HG03442 (cell line): ENCODE results near the gene APOBEC3A.
"Not testable (repeated sequence)": the region's sequence is repeated elsewhere in the genome, so short reads cannot be mapped to it uniquely, and the experiment has no call there.

Source experiments
- ATAC-seq: cut with Tn5 transposase; IDR thresholded peaks from one replicate; pipeline ENCODE4 v1.9.1; 2021; ENCODE audit warnings: mild to moderate bottlenecking, moderate library complexity; ENCODE audit not compliant: unreplicated experiment

The APOBEC3A gene

DNA sequence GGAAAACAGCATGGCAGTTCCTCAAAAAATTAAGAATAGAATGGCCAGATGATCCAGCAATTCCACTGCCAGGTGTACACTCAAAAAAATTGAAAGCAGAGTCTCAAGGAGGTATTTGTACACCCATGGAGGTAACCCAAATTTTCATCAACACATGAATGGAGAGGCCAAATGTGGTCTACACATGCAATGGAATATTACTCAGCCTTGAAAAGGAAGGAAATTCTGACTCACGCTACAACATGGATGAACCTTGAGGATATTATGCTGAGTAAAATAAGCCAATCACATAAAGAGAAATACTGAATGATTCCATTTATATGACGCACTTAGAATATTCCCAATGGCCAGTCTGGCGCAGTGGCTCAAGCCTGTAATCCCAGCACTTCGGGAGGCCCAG lies 19.9 kb downstream of the APOBEC3A start:
- ATAC-seq = not testable (repeated sequence)

DNA sequence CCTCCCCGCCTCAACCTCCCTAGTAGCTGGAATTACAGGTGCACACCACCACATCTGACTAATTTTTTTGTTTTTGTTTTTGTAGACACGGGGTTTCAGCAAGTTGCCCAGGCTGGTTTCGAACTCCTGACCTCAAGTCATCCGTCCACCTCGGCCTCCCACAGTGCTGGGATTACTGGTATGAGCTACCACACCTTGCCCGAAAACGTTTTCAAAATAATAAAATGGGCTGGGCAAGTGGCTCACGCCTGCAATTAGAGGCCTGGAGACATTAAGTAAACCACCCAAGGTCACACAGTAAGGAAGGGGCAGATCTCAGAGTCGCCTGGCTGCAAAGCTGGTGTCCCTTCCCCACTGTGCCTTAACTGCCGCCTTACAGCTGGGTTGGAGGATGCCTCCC lies 23.2 kb downstream of the APOBEC3A start:
- not testable (repeated sequence) for ATAC-seq

DNA sequence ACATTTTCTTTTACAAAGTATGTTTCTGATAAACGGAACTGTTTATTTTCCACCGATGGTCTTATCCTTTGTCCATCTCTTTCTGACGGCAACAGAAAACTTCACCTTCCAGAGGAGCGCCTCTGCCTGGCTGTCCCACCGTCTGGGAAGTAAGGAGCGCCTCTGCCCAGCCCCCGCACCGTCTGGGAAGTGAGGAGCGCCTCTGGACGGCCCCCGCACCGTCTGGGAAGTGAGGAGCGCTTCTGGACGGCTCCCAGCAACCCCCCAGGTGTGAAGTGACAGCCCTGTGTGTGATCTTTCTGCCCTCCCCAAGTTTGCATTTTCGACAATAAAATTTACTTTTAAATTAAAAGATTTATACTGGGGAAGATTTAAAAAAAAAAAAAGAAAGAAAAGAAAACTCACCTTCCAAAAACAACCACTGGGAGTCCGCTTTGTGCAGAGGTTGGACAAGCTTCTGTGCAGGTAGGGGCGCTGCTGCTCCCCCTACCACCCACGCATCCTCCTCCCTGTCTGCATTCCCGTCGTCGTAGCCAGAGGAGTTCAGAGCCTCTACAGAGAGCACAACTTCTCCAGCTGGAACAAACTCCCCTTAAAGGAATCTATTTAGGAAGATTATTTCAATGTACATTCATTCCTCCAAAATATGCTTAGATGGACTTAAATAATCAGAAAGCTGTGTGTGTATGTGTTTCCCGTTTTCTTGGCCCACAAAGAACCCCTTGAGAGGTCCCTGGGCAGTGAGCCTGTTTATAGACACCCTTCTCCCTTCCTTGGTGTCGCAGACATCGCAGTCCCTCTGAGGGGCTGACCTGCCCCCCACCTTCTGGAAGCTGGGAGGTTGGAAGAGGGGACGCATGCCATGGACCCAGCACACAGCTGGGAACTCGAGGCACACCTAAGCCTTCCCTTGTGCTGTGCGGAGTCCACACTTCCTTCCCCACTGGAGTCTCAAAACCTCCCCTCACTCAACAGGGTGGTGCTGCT lies 23.9 kb downstream of the APOBEC3A start:
- ATAC-seq = no peak

DNA sequence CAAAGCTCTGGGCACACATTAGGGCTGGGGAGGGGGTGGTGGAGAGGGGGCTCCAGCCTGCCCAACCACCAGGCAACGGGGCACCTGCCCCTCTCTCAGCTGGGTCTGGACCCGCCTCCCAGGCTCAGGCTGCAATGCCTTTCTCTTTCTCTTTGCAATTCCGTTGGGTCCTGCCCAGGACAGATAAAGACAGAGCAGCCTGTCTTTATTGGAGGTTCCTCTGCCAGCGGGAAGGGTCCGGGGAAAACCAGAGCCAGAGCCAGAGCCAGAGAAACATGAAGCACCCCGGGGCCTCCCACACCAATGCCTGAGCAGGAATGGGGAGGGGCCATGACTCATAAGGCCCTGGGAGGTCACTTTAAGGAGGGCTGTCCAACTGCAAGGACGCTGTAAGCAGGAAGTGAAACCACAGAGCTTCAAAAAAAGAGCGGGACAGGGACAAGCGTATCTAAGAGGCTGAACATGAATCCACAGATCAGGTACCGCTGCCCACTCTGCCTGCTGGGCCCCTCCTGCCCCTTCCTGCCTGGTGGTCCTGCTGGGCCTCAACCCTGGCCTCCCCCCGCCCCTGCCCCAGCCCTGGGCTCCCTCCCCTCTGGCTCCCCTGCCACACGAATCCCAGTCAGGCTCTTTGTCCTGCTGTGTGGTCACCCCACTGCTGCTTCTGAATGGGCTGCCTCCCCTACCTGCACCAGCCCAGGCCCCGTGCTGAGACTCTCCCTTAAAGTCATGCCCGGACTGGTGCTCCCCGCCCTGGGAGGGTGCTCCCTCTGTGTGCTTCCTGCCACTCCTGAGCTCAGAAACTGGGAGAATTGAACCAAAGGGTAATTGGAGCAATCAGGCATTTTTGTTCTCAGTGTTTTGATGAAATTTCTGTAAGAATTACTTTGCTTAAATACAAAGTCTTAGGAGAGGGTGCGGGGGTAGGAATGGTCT lies 24.9 kb downstream of the APOBEC3A start, which contains the start of gene APOBEC3B:
Gene APOBEC3B, plus strand, starts transcription at position 356 of the 936 bp plus-strand sequence. Its CDS starts 107 bp downstream, at position 463.
- ATAC-seq = peak; percentile 38

DNA sequence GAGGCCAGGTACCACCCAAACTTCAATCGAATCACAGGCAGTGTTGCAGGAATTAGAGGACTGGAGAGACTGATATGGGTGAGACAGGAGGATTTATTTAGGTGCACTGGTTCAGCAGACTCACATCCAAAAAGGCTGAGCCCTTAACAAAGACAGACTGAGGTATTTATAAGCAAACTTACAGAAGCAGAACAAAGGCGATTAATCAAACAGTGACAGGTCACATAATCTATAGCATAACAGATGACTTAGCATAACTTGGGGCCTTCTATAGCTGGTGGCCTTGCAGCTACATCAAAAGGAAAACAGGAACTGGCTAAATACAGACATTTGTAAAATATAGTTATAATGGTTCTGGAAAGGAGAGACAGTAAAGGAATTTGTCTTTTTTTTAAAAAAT lies 26.8 kb downstream of the APOBEC3A start:
- no peak for ATAC-seq

DNA sequence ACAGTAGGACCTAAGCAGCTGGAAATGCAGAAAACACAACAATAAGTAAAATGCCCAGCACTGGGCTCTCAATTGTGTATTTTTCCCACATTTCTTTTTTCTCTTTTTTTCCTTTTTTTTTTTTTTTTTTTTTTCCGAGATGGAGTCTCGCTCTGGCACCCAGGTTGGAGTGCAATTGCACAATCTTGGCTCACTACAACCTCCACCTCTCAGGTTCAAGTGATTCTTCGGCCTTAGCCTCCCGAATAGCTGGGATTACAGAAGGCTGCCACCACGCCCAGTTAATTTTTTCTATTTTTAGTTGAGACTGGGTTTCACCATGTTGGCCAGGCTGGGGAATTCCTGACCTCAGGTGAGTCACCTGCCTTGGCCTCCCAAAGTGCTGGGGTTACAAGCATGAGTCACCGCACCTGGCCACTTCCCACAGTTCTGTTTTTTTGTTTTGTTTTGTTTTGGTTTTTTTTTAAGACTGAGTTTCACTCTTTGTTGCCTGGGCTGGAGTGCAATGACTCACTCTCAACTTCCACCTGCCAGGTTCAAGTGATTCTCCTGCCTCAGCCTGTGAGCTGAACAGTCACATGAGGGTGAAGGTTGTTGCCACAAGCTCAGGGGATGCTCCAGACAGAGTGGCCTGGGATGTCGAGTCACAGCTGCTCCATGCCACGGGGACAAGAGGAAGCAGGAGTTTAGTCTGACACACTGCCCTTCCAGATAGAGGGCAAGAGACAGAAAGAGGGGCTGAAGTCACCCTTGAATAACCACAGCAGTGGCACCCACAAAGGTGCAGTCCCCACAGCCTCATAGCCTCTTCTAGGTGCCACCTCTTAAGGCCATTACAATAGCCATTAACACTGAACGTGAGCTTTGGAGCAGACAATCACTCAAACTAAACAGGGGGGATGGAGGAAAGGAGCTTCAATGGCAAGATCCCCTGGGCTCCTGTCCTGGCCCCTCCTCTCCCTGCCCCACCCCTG lies 27.7 kb downstream of the APOBEC3A start:
- ATAC-seq = peak; percentile 64

DNA sequence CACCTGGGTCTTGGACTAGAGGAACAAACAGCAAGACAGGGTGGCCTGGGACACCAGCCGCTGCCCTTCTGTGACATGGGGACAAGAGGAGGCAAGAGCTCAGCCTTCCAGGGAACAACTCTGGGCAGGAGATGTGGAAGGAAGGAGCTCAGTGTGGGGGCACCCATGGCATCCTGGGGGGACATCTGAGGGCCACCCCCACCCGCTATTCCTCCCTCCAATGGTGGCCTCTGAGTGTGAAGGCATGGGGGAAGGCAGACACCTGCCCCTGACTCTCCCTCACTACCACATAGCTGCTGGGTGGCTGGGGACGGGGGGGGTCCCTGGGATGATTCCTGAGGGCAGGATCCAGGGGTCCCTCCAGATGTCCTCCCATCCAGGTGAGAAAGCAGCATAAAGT lies 29.2 kb downstream of the APOBEC3A start:
- ATAC-seq = no peak

DNA sequence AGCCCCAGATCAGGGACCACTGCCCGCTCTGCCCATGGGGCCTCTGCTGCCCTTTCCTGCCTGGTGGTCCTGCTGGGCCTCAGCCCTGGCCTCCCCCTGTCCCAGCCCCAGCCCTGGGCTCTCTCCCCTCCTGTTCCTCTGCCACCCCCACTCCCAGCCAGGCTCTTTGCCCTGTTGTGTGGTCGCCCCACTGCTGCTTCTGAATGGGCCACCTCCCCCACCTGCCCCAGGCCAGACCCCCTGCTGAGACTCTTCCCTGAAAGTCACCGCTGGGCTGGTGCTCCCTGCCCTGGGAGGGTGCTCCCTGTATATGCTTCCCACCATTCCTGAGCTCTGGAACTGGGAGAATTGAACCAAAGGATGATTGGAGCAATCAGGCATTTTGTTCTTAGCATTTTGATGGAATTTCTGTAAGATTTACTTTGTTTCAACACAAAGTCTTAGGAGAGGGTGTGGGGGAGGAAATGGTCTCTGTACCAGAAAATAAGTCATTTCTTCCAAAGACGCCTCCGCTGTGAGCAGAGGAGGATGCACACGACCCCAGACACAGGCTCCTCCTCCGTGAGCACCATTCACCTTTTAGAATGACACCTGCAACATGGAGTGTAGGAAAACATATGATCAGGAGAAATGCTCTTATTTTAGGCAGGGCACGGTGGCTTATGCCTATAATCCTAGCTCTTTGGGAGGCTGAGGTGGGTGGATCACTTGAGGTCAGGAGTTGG lies 29.9 kb downstream of the APOBEC3A start:
- no peak for ATAC-seq

DNA sequence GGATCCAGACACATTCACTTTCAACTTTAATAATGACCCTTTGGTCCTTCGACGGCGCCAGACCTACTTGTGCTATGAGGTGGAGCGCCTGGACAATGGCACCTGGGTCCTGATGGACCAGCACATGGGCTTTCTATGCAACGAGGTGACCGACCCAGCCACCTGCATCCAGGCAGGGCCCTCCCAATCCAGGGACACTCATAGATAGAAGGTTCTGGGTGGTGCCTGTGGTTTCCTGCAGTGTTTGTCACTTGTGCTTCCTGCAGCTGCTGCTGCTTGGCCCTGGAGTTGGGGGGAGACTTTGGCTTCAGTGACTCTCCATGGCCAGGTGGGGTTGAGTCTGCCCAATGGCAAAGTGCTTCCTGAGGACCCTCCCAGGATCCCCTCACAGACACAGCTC lies 32.1 kb downstream of the APOBEC3A start:
- ATAC-seq = no peak

DNA sequence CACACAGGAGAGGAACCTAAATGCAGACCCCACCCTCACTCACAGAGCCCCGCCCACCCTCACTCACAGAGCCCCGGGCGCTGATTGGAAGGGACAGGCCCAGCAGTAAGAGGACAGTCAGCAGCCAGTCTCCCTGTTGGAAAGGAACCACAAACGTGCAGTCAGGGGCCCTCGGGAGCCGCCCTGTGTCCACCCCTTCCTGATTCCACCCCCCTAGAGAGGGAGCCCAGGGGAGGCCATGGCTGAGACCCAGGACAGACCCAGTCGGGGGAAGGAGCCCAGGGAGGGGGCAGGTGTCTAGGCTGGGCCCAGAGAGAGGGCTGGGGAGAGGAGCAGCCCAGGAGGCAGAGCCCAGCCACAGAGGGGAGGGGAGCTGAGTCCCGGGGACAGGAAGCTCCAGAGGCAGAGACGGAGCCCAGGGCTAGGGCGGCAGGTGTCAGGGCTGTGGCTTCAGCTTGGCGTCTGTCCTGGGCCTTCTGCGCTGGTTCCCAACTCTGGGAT lies 35.5 kb downstream of the APOBEC3A start:
- ATAC-seq = not testable (repeated sequence)

DNA sequence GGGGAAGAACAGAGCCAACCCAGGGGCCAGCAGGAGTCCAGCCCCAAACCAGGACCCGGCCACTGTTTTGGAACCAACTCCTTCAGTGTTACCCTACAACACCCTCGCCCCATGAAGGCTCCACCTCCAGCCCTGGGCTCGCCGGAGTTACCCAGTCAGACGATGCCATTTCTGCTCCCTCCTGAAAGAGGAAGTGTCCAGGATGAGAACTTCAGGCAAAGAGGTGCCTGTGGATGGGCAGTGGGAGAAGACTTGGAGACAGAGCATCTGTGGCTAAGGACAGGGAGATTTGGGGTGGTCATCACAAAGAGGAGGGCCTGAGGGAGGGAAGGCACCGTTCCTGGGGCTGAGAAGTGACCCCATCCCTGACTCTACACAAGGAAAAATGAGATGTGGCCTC lies 38.7 kb downstream of the APOBEC3A start:
- no peak for ATAC-seq

DNA sequence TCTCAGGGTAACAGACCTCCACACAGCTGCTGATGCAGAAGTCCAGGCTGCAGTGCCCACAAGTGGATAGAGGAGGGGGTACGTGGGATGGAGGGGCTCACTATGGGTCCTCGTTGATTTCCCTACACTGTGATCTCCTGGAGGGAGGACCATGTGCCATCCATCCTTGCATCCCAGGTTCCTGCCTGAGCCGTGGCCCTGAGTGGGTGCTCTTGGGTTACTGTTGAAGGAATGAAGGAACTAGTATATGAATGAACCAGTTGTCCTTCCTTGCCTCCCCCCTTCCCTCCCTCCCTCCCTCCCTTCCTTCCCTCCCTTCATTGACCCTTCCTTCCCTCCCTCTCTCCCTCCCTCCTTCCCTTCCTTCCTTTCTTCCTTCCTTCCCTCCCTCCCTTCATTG lies 40.1 kb downstream of the APOBEC3A start:
- ATAC-seq = no peak

DNA sequence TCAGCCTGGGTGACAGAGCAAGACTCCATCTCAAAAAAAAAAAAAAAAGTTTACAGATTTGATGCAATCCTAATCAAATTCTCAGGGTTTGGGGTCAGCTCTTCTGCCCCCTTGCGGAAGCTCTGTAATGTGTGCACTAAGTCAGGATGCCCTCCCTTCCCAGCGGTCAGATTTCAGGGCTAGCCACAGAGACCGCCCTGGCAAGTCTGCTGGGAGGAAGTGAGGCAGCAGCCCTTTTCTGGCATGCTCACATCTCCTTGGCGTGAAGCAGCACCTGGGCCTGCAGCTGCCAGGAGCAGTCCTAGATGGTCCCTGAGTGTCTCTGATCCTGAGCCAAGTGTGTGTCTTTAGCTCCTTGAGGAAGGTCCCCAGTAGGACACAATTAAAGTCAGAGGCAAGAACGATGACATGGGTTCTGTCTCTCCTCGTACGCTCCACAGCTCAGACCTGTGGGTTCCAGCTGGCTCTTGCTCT lies 45.8 kb downstream of the APOBEC3A start:
- no peak for ATAC-seq

DNA sequence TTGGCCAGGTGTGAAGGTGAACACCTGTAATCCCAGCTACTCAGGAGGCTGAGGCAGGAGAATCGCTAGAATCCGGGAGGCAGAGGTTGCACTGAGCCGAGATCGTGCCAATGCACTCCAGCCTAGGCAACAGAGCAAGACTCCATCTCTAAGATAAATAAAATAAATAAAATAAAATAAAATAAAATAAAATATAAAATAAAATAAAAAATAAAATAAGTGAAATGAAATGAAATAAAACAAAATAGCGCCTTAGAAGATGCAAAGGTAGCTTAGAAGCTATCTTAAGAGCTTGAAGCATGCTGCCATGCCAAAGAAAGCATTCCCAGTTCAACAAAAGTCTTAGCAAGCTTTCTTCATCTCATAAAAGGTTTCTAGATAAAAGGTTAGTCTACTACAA lies 49.8 kb downstream of the APOBEC3A start:
- no peak for ATAC-seq

DNA sequence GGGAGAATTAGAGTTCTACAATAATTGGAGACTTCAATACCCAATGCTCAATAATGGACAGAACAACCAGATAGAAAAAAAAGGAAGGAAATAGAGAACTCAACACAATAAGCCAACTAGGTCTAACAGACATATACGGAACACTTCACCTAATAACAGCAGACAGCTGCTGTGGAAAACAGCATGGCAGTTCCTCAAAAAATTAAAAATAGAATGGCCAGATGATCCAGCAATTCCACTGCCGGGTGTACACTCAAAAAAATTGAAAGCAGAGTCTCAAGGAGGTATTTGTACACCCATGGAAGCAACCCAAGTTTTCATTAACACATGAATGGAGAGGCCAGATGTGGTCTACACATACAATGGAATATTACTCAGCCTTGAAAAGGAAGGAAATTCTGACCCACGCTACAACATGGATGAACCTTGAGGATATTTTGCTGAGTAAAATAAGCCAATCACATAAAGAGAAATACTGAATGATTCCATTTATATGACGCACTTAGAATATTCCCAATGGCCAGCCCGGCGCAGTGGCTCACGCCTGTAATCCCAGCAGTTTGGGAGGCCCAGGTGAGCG lies 51.0 kb downstream of the APOBEC3A start:
- ATAC-seq = not testable (repeated sequence)

DNA sequence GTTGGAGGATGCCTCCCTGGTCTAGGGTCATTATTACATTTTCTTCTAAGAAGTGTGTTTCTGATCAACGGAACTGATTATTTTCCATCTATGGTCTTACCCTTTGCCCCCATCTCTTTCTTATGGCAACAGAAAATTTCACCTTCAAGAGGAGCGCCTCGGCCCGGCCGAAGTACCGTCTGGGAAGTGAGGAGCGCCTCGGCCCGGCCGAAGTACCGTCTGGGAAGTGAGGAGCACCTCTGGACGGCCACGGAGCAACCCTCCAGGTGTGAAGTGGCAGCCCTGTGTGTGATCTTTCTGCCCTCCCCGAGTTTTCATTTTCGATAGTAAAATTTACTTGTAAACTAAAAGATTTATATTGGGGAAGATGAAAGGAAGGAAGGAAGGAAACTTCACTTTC lies 53.5 kb downstream of the APOBEC3A start:
- ATAC-seq = no peak
